ENCODE data around the gene ELP2. TPM values are rescaled to one million over a fixed set of nuclear protein-coding genes. Genes with fewer than 3 reads are reported as not detected.

Gene ELP2
- total RNA-seq, 1 donor, result 125 TPM

GRCh38 chr18:36217348-36217747, 87.6 kb downstream of the ELP2 start:
- Histone ChIP-seq H3K4me3 (ENCODE audit: insufficient read depth, low read length) (no peak overlapping the region), H3K79me2 (ENCODE audit: insufficient read depth, low read length) (no peaks in the 10 kb centered on the region), H3K9me3 (ENCODE audit: low read depth, low read length) (no peaks in the 10 kb centered on the region), H3K27ac (ENCODE audit: low read depth, low read length) (no peak overlapping the region), H3K4me1 (ENCODE audit: insufficient read depth, low read length) (peaks cover 6% of the 10 kb centered on the region), H3K36me3 (ENCODE audit: insufficient read depth, low read length) (no peaks in the 10 kb centered on the region), H3K4me2 (ENCODE audit: insufficient read depth, low read length) (no peak overlapping the region), H3K27me3 (ENCODE audit: insufficient read depth, low read length) (no peaks in the 10 kb centered on the region), H4K20me1 (ENCODE audit: insufficient read depth, low read length) (no peaks in the 10 kb centered on the region), H2AFZ (ENCODE audit: low read length) (no peak overlapping the region)
- no peak for TF ChIP-seq CTCF (IDR thresholded peaks at IDR 0.05; ENCODE audit: extremely low read depth, low read depth, low read length)
- DNase-seq (ENCODE audit: insufficient read length, low spot score, missing footprints), result no peak

GRCh38 chr18:36229188-36229587, 99.5 kb downstream of the ELP2 start:
- no peaks in the 10 kb centered on the region for H3K4me1 ChIP-seq (ENCODE audit: insufficient read depth, low read length)
- no peak overlapping the region for H3K4me2 ChIP-seq (ENCODE audit: insufficient read depth, low read length)
- H2AFZ ChIP-seq (ENCODE audit: low read length), result no peak overlapping the region
- H3K27me3 ChIP-seq (ENCODE audit: insufficient read depth, low read length), result no peaks in the 10 kb centered on the region
- no peak for TF ChIP-seq CTCF (IDR thresholded peaks at IDR 0.05; ENCODE audit: extremely low read depth, low read depth, low read length)
- no peaks in the 10 kb centered on the region for H4K20me1 ChIP-seq (ENCODE audit: insufficient read depth, low read length)
- H3K4me3 ChIP-seq (ENCODE audit: insufficient read depth, low read length), result no peak overlapping the region
- no peak overlapping the region for H3K27ac ChIP-seq (ENCODE audit: low read depth, low read length)
- no peak for DNase-seq (ENCODE audit: insufficient read length, low spot score, missing footprints)
- no peaks in the 10 kb centered on the region for H3K79me2 ChIP-seq (ENCODE audit: insufficient read depth, low read length)
- H3K36me3 ChIP-seq (ENCODE audit: insufficient read depth, low read length), result no peaks in the 10 kb centered on the region
- H3K9me3 ChIP-seq (ENCODE audit: low read depth, low read length), result peaks cover 3% of the 10 kb centered on the region

Other genes starting within 250 kb of the ELP2 start
- gene RPRD1A, start 62.3 kb upstream of the ELP2 start, total RNA-seq, result 31.5 and 36.2 TPM in 2 replicates
- 133 and 144 TPM in 2 replicates for gene SLC39A6, start 559 bp upstream of the ELP2 start, total RNA-seq
- 14.4 and 19.9 TPM in 2 replicates for gene MOCOS, start 57.6 kb downstream of the ELP2 start, total RNA-seq
- 13.0 and 17.4 TPM in 2 replicates for gene FHOD3, start 167.8 kb downstream of the ELP2 start, total RNA-seq

All from osteoblast (primary cell).